GM06990 (cell line): ENCODE measurements around the gene SH3BP4.
"Not testable (repeated sequence)": the region's sequence is repeated elsewhere in the genome, so short reads cannot be mapped to it uniquely, and the experiment has no call there.

Experiments used
- DNase-seq: peaks from one replicate; pipeline ENCODE4 v3.0.0-alpha.2; 2011; ENCODE audit not compliant: insufficient read length; ENCODE audit errors: extremely low read depth
- H3K27me3 ChIP-seq: replicated peaks from 2 replicates; pipeline ENCODE4 v1.6.0; 2011; ENCODE audit warnings: low read length; ENCODE audit not compliant: control insufficient read depth, insufficient read depth
- H3K36me3 ChIP-seq: 2 replicates; pipeline ENCODE4 v1.5.1; 2011; ENCODE audit warnings: low read length; ENCODE audit not compliant: control insufficient read depth, insufficient read depth
- H3K4me3 ChIP-seq: replicated peaks from 2 replicates; pipeline ENCODE4 v1.5.1; 2011; ENCODE audit warnings: low read depth, mild to moderate bottlenecking, control low read depth, low read length
- CTCF ChIP-seq: IDR thresholded peaks from 2 replicates; pipeline ENCODE4 v1.5.1; 2011; ENCODE audit warnings: low read length, control low read depth, mild to moderate bottlenecking, inconsistent platforms; ENCODE audit not compliant: insufficient read depth, poor library complexity, severe bottlenecking

SH3BP4 gene

DNA sequence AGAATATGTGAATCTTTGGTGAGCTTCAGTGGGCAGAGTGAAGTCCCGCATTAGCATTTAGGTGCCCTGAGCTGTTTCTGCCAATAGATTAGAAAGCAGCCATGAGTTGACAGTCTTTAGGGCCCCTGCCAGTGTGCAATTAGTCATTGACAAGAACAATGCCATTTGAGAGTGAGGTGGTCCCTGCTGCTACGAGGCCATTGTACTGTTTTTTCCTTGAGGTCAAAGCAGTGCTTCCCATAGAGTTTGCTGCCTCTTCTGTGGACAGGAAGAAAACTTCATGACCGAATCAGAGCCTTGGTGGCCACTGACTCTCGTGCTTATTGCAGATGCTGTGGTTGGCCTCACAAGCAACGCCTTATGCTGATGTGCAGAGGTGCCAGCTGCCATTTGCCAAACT is 102.7 kb downstream of the SH3BP4 start:
- Histone ChIP-seq H3K36me3 (no peaks in the 10 kb centered on the region), H3K27me3 (no peaks in the 10 kb centered on the region; the same call in 1 of the 2 replicates), H3K4me3 (no peak overlapping the region)
- no peak for TF ChIP-seq CTCF
- no peak for DNase-seq

DNA sequence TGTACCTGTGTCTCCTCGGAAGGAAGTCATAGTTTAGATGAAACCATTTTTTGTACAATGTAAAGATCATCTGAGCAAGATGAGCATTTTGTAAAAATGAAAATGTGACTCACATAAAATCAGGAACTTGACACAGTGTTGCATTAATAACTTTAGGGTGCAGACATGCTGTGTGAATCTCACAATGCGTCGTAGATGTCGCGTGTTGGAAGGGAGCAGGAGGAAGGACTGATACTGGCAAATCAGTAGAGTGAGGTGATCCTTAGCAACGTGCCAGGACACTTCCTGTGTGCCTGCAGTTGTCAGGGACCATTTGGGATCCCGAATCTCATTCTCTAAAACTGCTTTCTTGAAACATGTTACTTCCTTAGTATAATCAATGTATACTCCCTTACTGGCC is 103.1 kb downstream of the SH3BP4 start:
- no peak overlapping the region for H3K4me3 ChIP-seq
- H3K36me3 ChIP-seq = no peaks in the 10 kb centered on the region
- no peaks in the 10 kb centered on the region; the same call in 1 of the 2 replicates for H3K27me3 ChIP-seq
- TF ChIP-seq CTCF = no peak
- DNase-seq = no peak

DNA sequence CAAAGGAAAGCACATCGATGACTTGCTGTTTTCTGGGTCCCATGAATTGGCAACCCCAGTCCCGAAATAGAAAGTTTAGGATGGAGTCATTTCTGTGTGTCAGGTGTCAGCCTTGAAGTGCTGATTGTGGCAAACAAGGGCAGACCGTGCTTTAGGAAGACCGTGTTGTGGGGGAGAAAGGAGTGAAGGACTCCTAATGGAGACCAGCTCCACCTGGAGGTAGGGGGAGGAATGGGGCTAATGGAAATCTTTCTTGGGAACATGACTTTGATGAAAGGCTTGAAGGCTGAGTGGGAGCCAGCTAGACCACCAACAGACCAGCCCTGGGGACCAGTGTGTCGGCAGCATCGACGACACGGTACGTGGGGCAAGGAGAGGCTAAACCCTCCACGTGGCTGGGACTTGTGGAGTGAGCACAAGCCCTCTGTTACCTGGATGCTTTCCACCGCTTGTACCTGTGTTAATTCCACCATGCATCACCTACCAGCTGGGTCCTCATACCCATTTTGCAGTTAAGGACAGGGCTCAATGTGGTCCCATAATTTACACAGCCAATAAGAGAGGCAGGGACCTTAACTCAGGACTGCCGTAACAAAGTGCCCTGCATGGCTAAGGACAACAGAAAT is 104.2 kb downstream of the SH3BP4 start:
- DNase-seq = no peak
- peak; percentile 35 for TF ChIP-seq CTCF
- Histone ChIP-seq H3K27me3 (no peaks in the 10 kb centered on the region; the same call in 1 of the 2 replicates), H3K36me3 (no peaks in the 10 kb centered on the region), H3K4me3 (no peak overlapping the region)

GRCh38 chr2:235056768-235057167 is 105.0 kb downstream of the SH3BP4 start:
- Histone ChIP-seq H3K27me3 (no peaks in the 10 kb centered on the region; the same call in 1 of the 2 replicates), H3K4me3 (no peak overlapping the region), H3K36me3 (no peaks in the 10 kb centered on the region)
- no peak for TF ChIP-seq CTCF
- no peak for DNase-seq

DNA sequence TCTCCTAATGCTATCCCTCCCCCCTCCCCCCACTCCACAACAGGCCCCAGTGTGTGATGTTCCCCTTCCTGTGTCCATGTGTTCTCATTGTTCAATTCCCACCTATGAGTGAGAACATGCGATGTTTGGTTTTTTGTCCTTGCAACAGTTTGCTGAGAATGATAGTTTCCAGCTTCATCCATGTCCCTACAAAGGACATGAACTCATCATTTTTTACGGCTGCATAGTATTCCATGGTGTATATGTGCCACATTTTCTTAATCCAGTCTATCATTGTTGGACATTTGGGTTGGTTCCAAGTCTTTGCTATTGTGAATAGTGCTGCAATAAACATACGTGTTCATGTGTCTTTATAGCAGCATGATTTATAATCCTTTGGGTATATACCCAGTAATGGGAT is 105.8 kb downstream of the SH3BP4 start:
- not testable (repeated sequence) for H3K27me3 ChIP-seq, H3K4me3 ChIP-seq, H3K36me3 ChIP-seq, DNase-seq

DNA sequence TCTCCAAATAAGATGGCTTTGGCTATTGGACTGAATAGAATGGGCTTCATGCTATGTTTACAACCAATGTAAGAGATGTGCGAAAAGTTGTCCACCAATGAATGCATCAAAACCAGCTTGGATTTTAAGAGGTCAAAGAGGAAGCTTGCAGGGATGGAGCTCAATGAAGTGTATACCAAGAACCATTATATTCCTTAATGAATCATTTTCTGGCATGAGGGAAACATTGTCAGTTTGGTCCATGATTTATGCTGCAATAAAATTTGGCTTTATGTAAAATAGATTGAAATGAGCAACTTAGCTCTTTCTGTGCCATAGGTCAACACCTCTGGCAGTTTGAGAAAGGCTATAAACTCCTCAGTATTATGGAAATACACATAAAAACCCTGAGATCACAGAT is 107.3 kb downstream of the SH3BP4 start:
- DNase-seq = no peak
- TF ChIP-seq CTCF = no peak
- H3K4me3 ChIP-seq = no peak overlapping the region
- no peaks in the 10 kb centered on the region; the same call in 1 of the 2 replicates for H3K27me3 ChIP-seq
- H3K36me3 ChIP-seq = no peaks in the 10 kb centered on the region
